ENCODE results near the gene C11orf68. TPM values are rescaled to one million over a fixed set of nuclear protein-coding genes. Genes with fewer than 3 reads are reported as not detected.

The C11orf68 gene
- total and polyA plus RNA-seq, 10 of the 15 experiments (the other 5 are each of a cell fraction or from before 2014, with no cell fraction given): 3.0 to 25.4 (median 16.7) TPM

- H3K9me3 ChIP-seq (replicated peaks; ENCODE audit: control insufficient read depth, insufficient read depth, low read length): no peaks in the 10 kb centered on the region
- intact Hi-C loops (cut with micrococcal nuclease; ENCODE audit: unreplicated experiment) (no loop called here), in situ Hi-C loops (cut with MboI) (no loop called here)
- no peaks in the 10 kb centered on the region for H3K79me2 ChIP-seq (ENCODE audit: control insufficient read depth, insufficient read depth, low read length)
- H2AFZ ChIP-seq (ENCODE audit: control insufficient read depth, low read depth, low read length): peak overlapping the region; percentile 57
- H3K4me3 ChIP-seq: no peak overlapping the region
- TF ChIP-seq ZNF217 (IDR thresholded peaks at IDR 0.05): no peak
- TF ChIP-seq FOXM1 (IDR thresholded peaks at IDR 0.05; ENCODE audit: low read depth, low read length): no peak
- TF ChIP-seq ESRRA (IDR thresholded peaks at IDR 0.05; ENCODE audit: low read length): no peak
- no peak for TF ChIP-seq MEF2B (IDR thresholded peaks at IDR 0.05; ENCODE audit: partially characterized antibody, poor library complexity, severe bottlenecking)
- TF ChIP-seq CTCF (IDR thresholded peaks at IDR 0.05 in 2 of 3, conservative IDR thresholded peaks at IDR 0.05 in 1 of 3; ENCODE audit: control insufficient read depth in 2 of 3, extremely low read depth in 1 of 3, insufficient read depth in 1 of 3, low read depth in 3 of 3, low read length in 3 of 3): no peak
- no peak for TF ChIP-seq CHD4 (IDR thresholded peaks at IDR 0.05)
- TF ChIP-seq CEBPB (IDR thresholded peaks at IDR 0.05; ENCODE audit: borderline replicate concordance in 1 of 2, low read depth in 2 of 2, low read length in 2 of 2): no peak
- TF ChIP-seq EGR1 (IDR thresholded peaks at IDR 0.05; ENCODE audit: borderline replicate concordance in 1 of 2, low read depth in 2 of 2, low read length in 2 of 2): no peak
- TF ChIP-seq MLLT1 (IDR thresholded peaks at IDR 0.05): no peak
- TF ChIP-seq MYC (IDR thresholded peaks at IDR 0.05; ENCODE audit: insufficient read depth, insufficient read length, insufficient replicate concordance, low read length, severe bottlenecking): no peak
- no peak for TF ChIP-seq POU2F2 (IDR thresholded peaks at IDR 0.05; ENCODE audit: borderline replicate concordance, low read depth, low read length)
- no peak for TF ChIP-seq PML (IDR thresholded peaks at IDR 0.05; ENCODE audit: low read length)
- no peak for TF ChIP-seq TAF1 (IDR thresholded peaks at IDR 0.05; ENCODE audit: borderline replicate concordance, low read depth, low read length)
- TF ChIP-seq CBX5 (IDR thresholded peaks at IDR 0.05; ENCODE audit: low read depth): no peak
- no peak for TF ChIP-seq CREM (IDR thresholded peaks at IDR 0.05; ENCODE audit: low read depth)
- no peak for TF ChIP-seq EP300 (IDR thresholded peaks at IDR 0.05; ENCODE audit: borderline replicate concordance in 1 of 2, control insufficient read depth in 1 of 2, low read depth in 2 of 2, low read length in 2 of 2)
- TF ChIP-seq SMC3 (IDR thresholded peaks at IDR 0.05; ENCODE audit: borderline replicate concordance, low read length): no peak
- 54% methylated on average over 9 of the region's 9 CpGs for WGBS (ENCODE audit: insufficient coverage, insufficient replicate concordance, low lambda C conversion rate, missing lambda C conversion rate)
- peaks cover 8% of the 10 kb centered on the region for H3K4me1 ChIP-seq (ENCODE audit: control insufficient read depth, insufficient read depth, low read length)
- RAD21 ChIA-PET (ENCODE audit: unreplicated experiment): no interaction called here
- FAIRE-seq (no peak), DNase-seq (ENCODE audit: low read depth, low spot score) (no peak), ATAC-seq (no peak; the same call in 2 of the 3 replicates)
- SMC1A ChIA-PET (ENCODE audit: uncharacterized antibody, unreplicated experiment): interaction anchor here (2.0 kb wide), 1 partner anchor 14 kb away, joined by 8 read pairs; no protein-coding TSS in a partner anchor
- no peaks in the 10 kb centered on the region for H3K36me3 ChIP-seq (ENCODE audit: control insufficient read depth in 2 of 2, insufficient read depth in 2 of 2, low read length in 1 of 2)
- BruUV-seq (replicated peaks): no TSS peak
- CTCF ChIA-PET: interaction anchor here (1.1 to 2.5 kb wide), 3 partner anchors 9 to 57 kb away, joined by 3 to 8 read pairs (median 6); no protein-coding TSS in a partner anchor
- H3K27ac ChIP-seq (ENCODE audit: control insufficient read depth, insufficient read depth): no peak overlapping the region
- no peaks in the 10 kb centered on the region for H4K20me1 ChIP-seq (ENCODE audit: control insufficient read depth, insufficient read depth)
- no peak overlapping the region for H3K9ac ChIP-seq (ENCODE audit: control insufficient read depth, insufficient read depth, low read length)
- no peak overlapping the region for H3K4me2 ChIP-seq (ENCODE audit: control insufficient read depth, insufficient read depth)
- H3K27me3 ChIP-seq (replicated peaks in 1 of 2; ENCODE audit: control insufficient read depth in 2 of 2, insufficient read depth in 2 of 2, low read length in 1 of 2): no peaks in the 10 kb centered on the region
- POLR2A ChIA-PET: interaction anchor here (0.7 to 1.0 kb wide), 2 partner anchors 231 to 1085 kb away, joined by 3 to 5 read pairs; no protein-coding TSS in a partner anchor
Measured at GRCh38 chr11:65941720-65942310, 23.0 kb upstream of the C11orf68 start.

Data from GM12878 (cell line).